GM12891 (cell line): ENCODE results near the gene PROM2.

Experiments
- PAX5 ChIP-seq: IDR thresholded peaks from 2 replicates; pipeline ENCODE4 v1.6.1; 2011; ENCODE audit warnings: low read length, moderate library complexity, mild to moderate bottlenecking; ENCODE audit not compliant: insufficient read depth, severe bottlenecking
- POLR2A ChIP-seq: IDR thresholded peaks from 2 replicates; pipeline ENCODE4 v1.6.1; 2011; ENCODE audit warnings: low read depth, low read length, control low read depth
- POLR2AphosphoS5 ChIP-seq: IDR thresholded peaks from 2 replicates; pipeline ENCODE4 v1.6.1; 2011; ENCODE audit warnings: low read depth, low read length, control low read depth
- TAF1 ChIP-seq: IDR thresholded peaks from 2 replicates; pipeline ENCODE4 v1.6.1; 2011; ENCODE audit warnings: low read depth, low read length, control low read depth

- TF ChIP-seq POLR2A (no peak), PAX5 (no peak), TAF1 (no peak), POLR2AphosphoS5 (no peak)
These were observed 40.3 kb downstream of the PROM2 start for GRCh38 chr2:95314598-95314963.
